HG02884 (cell line): ENCODE measurements around the gene PIP5K1A.
"Not testable (repeated sequence)": the region's sequence is repeated elsewhere in the genome, so short reads cannot be mapped to it uniquely, and the experiment has no call there.

ENCODE experiments used
- ATAC-seq: cut with Tn5 transposase; IDR thresholded peaks from one replicate; pipeline ENCODE4 v1.9.1; 2021; ENCODE audit warnings: mild to moderate bottlenecking, moderate library complexity; ENCODE audit not compliant: unreplicated experiment

Gene PIP5K1A

GRCh38 chr1:151189637-151190445, 8.5 kb upstream of the PIP5K1A start, which contains the start of gene VPS72:
VPS72 (minus strand) TSS chr1:151190197; CDS start chr1:151190121, 76 bp downstream.
- ATAC-seq: peak; percentile 82

GRCh38 chr1:151192047-151192446, 6.3 kb upstream of the PIP5K1A start:
- no peak for ATAC-seq

- no peak for ATAC-seq
Measured at GRCh38 chr1:151193304-151193703, 5.0 kb upstream of the PIP5K1A start.

- ATAC-seq: no peak
Measured at GRCh38 chr1:151193856-151194255, 4.5 kb upstream of the PIP5K1A start.

GRCh38 chr1:151194894-151195594, 3.3 kb upstream of the PIP5K1A start:
- ATAC-seq: not testable (repeated sequence)

- no peak for ATAC-seq
Measured at GRCh38 chr1:151196292-151196800, 2.0 kb upstream of the PIP5K1A start.

- ATAC-seq: no peak
Measured at GRCh38 chr1:151197863-151198253, 494 bp upstream of the PIP5K1A start.

- no peak for ATAC-seq
Measured at GRCh38 chr1:151199873-151200581, 1.7 kb downstream of the PIP5K1A start.

GRCh38 chr1:151205381-151205965, 7.1 kb downstream of the PIP5K1A start:
- not testable (repeated sequence) for ATAC-seq

GRCh38 chr1:151210830-151211229, 12.5 kb downstream of the PIP5K1A start:
- no peak for ATAC-seq

GRCh38 chr1:151211972-151212705, 13.8 kb downstream of the PIP5K1A start:
- no peak for ATAC-seq

- ATAC-seq: no peak
Measured at GRCh38 chr1:151213560-151213959, 15.2 kb downstream of the PIP5K1A start.

GRCh38 chr1:151221616-151222015, 23.3 kb downstream of the PIP5K1A start:
- no peak for ATAC-seq

- no peak for ATAC-seq
Measured at GRCh38 chr1:151222130-151222529, 23.8 kb downstream of the PIP5K1A start.

- ATAC-seq: no peak
Measured at GRCh38 chr1:151235235-151235634, 36.9 kb downstream of the PIP5K1A start.

- no peak for ATAC-seq
Measured at GRCh38 chr1:151237678-151238466, 39.5 kb downstream of the PIP5K1A start.

GRCh38 chr1:151238467-151238739, 40.1 kb downstream of the PIP5K1A start:
- ATAC-seq: no peak

- no peak for ATAC-seq
Measured at GRCh38 chr1:151242442-151242841, 44.1 kb downstream of the PIP5K1A start.

- no peak for ATAC-seq
Measured at GRCh38 chr1:151243683-151244216, 45.4 kb downstream of the PIP5K1A start.
